WTC11 (cell line): ENCODE results near the gene FAM216B. TPM values are rescaled to one million over a fixed set of nuclear protein-coding genes. Genes with fewer than 3 reads are reported as not detected.

Experiments
- ATAC-seq: fragments of 200-7000 bp; cut with Tn5 transposase; 2 replicates; pipeline ENCODE4 v1.10.0; 2021; ENCODE audit warnings: mild to moderate bottlenecking, moderate library complexity
- CTCF ChIA-PET: fragments of 300-600 bp; sonication (Branson Sonifier 250); formaldehyde crosslinking; loops from one replicate; lab custom pipeline; 2021; ENCODE audit warnings: antibody characterized with exemption; lab: Charles Lee
- POLR2A ChIA-PET: fragments of 350-600 bp; sonication (Branson Sonifier 250); formaldehyde crosslinking; loops from one replicate; lab custom pipeline; 2021; ENCODE audit warnings: antibody characterized with exemption; lab: Charles Lee
- DNase-seq: peaks from one replicate; pipeline ENCODE4 v3.0.0; 2021; ENCODE audit warnings: low spot score
- H3K27ac Mint-ChIP-seq: 2 replicates; pipeline ENCODE4 v1.8.0; 2021; ENCODE audit warnings: mixed read lengths
- H3K27me3 Mint-ChIP-seq: 2 replicates; pipeline ENCODE4 v1.8.0; 2021; ENCODE audit warnings: low read depth, mild to moderate bottlenecking, moderate library complexity, mixed read lengths
- H3K36me3 Mint-ChIP-seq: 2 replicates; pipeline ENCODE4 v1.8.0; 2021; ENCODE audit warnings: mixed read lengths
- H3K4me1 Mint-ChIP-seq: 2 replicates; pipeline ENCODE4 v1.8.0; 2022; ENCODE audit warnings: mixed read lengths
- H3K4me3 Mint-ChIP-seq: 2 replicates; pipeline ENCODE4 v1.8.0; 2021; ENCODE audit warnings: mild to moderate bottlenecking, moderate library complexity, mixed read lengths
- H3K9me3 Mint-ChIP-seq: 2 replicates; pipeline ENCODE4 v1.8.0; 2021; ENCODE audit warnings: mixed read lengths
- ATF2 ChIP-seq: sonication (generic); formaldehyde crosslinking; IDR thresholded peaks from 2 replicates; pipeline ENCODE4 v1.8.1; 2022; ENCODE audit warnings: low read depth, missing genetic modification reagents, borderline replicate concordance
- ATF6 ChIP-seq: sonication (generic); formaldehyde crosslinking; IDR thresholded peaks from 2 replicates; pipeline ENCODE4 v1.8.1; 2023; ENCODE audit warnings: mild to moderate bottlenecking, missing genetic modification reagents
- CTCF ChIP-seq: fragments of 200-600 bp; IDR thresholded peaks from 2 replicates; pipeline ENCODE4 v1.8.0; 2022; ENCODE audit warnings: antibody characterized with exemption
- ELF4 ChIP-seq: sonication (generic); formaldehyde crosslinking; IDR thresholded peaks from 2 replicates; pipeline ENCODE4 v1.8.1; 2022; ENCODE audit warnings: low read depth, mild to moderate bottlenecking, moderate library complexity, missing genetic modification reagents
- EMX1 ChIP-seq: fragments of 250-450 bp; sonication (Bioruptor Pico); IDR thresholded peaks from 2 replicates; pipeline ENCODE4 v1.8.0; 2021; ENCODE audit warnings: mild to moderate bottlenecking
- FOXJ3 ChIP-seq: sonication (generic); formaldehyde crosslinking; IDR thresholded peaks from 2 replicates; pipeline ENCODE4 v1.9.0; 2021; ENCODE audit warnings: missing genetic modification reagents, mild to moderate bottlenecking, borderline replicate concordance
- FOXP1 ChIP-seq: sonication (generic); formaldehyde crosslinking; IDR thresholded peaks from 2 replicates; pipeline ENCODE4 v1.8.0; 2022; ENCODE audit warnings: missing genetic modification reagents, mild to moderate bottlenecking, moderate library complexity, borderline replicate concordance
- IRF1 ChIP-seq: sonication (generic); formaldehyde crosslinking; IDR thresholded peaks from 2 replicates; pipeline ENCODE4 v1.8.0; 2023; ENCODE audit warnings: missing genetic modification reagents
- JUN ChIP-seq: sonication (generic); formaldehyde crosslinking; IDR thresholded peaks from 2 replicates; pipeline ENCODE4 v1.8.0; 2023; ENCODE audit warnings: mild to moderate bottlenecking, missing genetic modification reagents
- NR2C2 ChIP-seq: sonication (generic); formaldehyde crosslinking; IDR thresholded peaks from 2 replicates; pipeline ENCODE4 v1.8.0; 2022; ENCODE audit warnings: mild to moderate bottlenecking, missing genetic modification reagents
- SMAD3 ChIP-seq: sonication (generic); formaldehyde crosslinking; IDR thresholded peaks from 2 replicates; pipeline ENCODE4 v1.8.0; 2022; ENCODE audit warnings: missing genetic modification reagents, mild to moderate bottlenecking, borderline replicate concordance
- ZBTB43 ChIP-seq: sonication (generic); formaldehyde crosslinking; IDR thresholded peaks from 2 replicates; pipeline ENCODE4 v1.8.1; 2023; ENCODE audit warnings: mild to moderate bottlenecking, missing genetic modification reagents
- ZMAT4 ChIP-seq: fragments of 250-450 bp; sonication (Bioruptor Pico); IDR thresholded peaks from 2 replicates; pipeline ENCODE4 v1.9.0; 2021; ENCODE audit warnings: mild to moderate bottlenecking
- ZNF219 ChIP-seq: sonication (generic); formaldehyde crosslinking; IDR thresholded peaks from 2 replicates; pipeline ENCODE4 v1.8.0; 2023; ENCODE audit warnings: missing genetic modification reagents, mild to moderate bottlenecking, borderline replicate concordance
- ZNF263 ChIP-seq: sonication (generic); formaldehyde crosslinking; IDR thresholded peaks from 2 replicates; pipeline ENCODE4 v1.8.1; 2022; ENCODE audit warnings: low read depth, mild to moderate bottlenecking, moderate library complexity, missing genetic modification reagents
- ZNF317 ChIP-seq: sonication (generic); formaldehyde crosslinking; IDR thresholded peaks from 2 replicates; pipeline ENCODE4 v1.8.1; 2023; ENCODE audit warnings: low read depth, mild to moderate bottlenecking, moderate library complexity, missing genetic modification reagents, borderline replicate concordance
- ZNF416 ChIP-seq: fragments of 250-450 bp; sonication (Bioruptor Pico); IDR thresholded peaks from 2 replicates; pipeline ENCODE4 v1.9.0; 2021; ENCODE audit warnings: mild to moderate bottlenecking, inconsistent platforms
- ZSCAN18 ChIP-seq: fragments of 250-450 bp; sonication (Bioruptor Pico); IDR thresholded peaks from 2 replicates; pipeline ENCODE4 v2.1.2; 2022; ENCODE audit warnings: mild to moderate bottlenecking, moderate library complexity
- total RNA-seq: library from RNA; stranded (reverse); gene quantifications from 3 replicates; pipeline ENCODE4 v1.2.3, GENCODE V29; 2021

Gene FAM216B
- total RNA-seq, 1 experiment from 2014 or later: not detected

- TF ChIP-seq ZNF317 (CRISPR knock-in tag) (no peak), FOXJ3 (no peak), ZMAT4 (CRISPR knock-in tag) (no peak)
Measured at GRCh38 chr13:42798118-42798517, 16.7 kb downstream of the FAM216B start (continued).

- no peaks in the 10 kb centered on the region for H3K27me3 Mint-ChIP-seq
Measured at GRCh38 chr13:42800109-42800643, 18.8 kb downstream of the FAM216B start.

GRCh38 chr13:42803563-42804204 lies 22.3 kb downstream of the FAM216B start:
- CTCF ChIA-PET: no interaction called here
- H3K27ac Mint-ChIP-seq: no peak overlapping the region
- no peaks in the 10 kb centered on the region for H3K36me3 Mint-ChIP-seq
- no peaks in the 10 kb centered on the region; the same call in 1 of the 2 replicates for H3K9me3 Mint-ChIP-seq
- ATAC-seq: no peak
- H3K4me3 Mint-ChIP-seq: no peak overlapping the region
- no peaks in the 10 kb centered on the region for H3K4me1 Mint-ChIP-seq
- H3K27me3 Mint-ChIP-seq: no peaks in the 10 kb centered on the region
- POLR2A ChIA-PET: no interaction called here
- DNase-seq: no peak
- TF ChIP-seq ZNF219 (no peak), ATF6 (CRISPR knock-in tag) (no peak), FOXP1 (CRISPR knock-in tag) (no peak), CTCF (no peak), SMAD3 (CRISPR knock-in tag) (no peak), ELF4 (CRISPR knock-in tag) (no peak), ZMAT4 (CRISPR knock-in tag) (no peak), ZNF416 (CRISPR knock-in tag) (no peak), ZSCAN18 (no peak), JUN (CRISPR knock-in tag) (no peak), ZNF263 (CRISPR knock-in tag) (no peak), NR2C2 (CRISPR knock-in tag) (no peak), IRF1 (CRISPR knock-in tag) (no peak)

More at GRCh38 chr13:42800109-42800643, 18.8 kb downstream of the FAM216B start:
- H3K36me3 Mint-ChIP-seq: no peaks in the 10 kb centered on the region
- CTCF ChIA-PET: interaction anchor here (0.6 kb wide), 1 partner anchor 285 kb away, joined by 3 read pairs; no protein-coding TSS in a partner anchor
- H3K4me3 Mint-ChIP-seq: no peak overlapping the region
- POLR2A ChIA-PET: no interaction called here
- H3K4me1 Mint-ChIP-seq: peaks cover 16% of the 10 kb centered on the region
- ATAC-seq: no peak
- no peak for TF ChIP-seq FOXP1 (CRISPR knock-in tag)
- no peak for TF ChIP-seq ZBTB43 (CRISPR knock-in tag)
- TF ChIP-seq ZNF219: no peak
- no peak for TF ChIP-seq ATF2 (CRISPR knock-in tag)
- no peak for TF ChIP-seq EMX1 (CRISPR knock-in tag)
- TF ChIP-seq, all 79 proteins: peak for 0
- Mint-ChIP-seq H3K27ac (no peak overlapping the region), H3K9me3 (no peaks in the 10 kb centered on the region; the same call in 1 of the 2 replicates)
- no peak for DNase-seq
